ENCODE measurements around the gene STK33. TPM values are rescaled to one million over a fixed set of nuclear protein-coding genes. Genes with fewer than 3 reads are reported as not detected.

STK33 gene
- total RNA-seq, 2 donors from 2014 or later: 6.1 to 7.3 TPM

DNA sequence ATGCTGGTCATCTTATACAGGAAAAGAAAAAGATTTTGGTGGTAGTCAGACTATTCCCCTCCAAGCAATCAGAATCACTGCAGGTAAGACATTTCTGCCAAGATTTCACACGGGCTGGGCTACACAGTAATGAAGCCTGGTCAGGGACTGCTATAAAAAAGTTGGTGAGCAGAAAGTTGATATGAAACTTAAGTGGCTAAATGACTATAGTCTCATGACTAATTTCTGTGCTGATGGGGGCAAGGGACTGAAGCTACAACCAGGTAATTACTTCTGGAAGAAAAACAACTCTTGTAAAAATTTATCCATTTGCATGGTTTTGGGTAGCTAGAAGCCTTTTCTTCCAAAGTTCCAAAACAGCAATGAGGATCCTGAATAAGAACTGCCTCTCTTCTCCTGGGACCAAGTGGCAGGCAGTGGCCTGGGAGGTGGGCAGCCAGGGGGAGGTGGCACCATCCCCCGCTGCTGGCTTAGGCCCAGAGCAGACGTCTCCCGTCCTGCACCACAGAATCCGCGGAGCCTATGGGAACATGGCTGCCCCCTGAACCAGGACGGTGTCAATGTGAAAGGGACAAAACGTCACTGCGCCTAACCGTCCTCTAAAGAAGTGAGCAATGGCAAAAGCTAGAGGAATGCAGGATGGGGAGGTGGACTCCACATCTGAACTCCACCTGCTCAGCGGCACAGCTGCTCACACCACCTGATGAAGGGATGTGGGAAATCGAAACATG lies 207.7 kb downstream of the STK33 start:
- no peak for DNase-seq (ENCODE audit: low spot score)
- intact Hi-C loops (cut with DNase I): no loop called here

- intact Hi-C loops (cut with DNase I): no loop called here
- DNase-seq (ENCODE audit: low spot score): no peak
Measured at GRCh38 chr11:8384199-8384821, 209.7 kb downstream of the STK33 start.

DNA sequence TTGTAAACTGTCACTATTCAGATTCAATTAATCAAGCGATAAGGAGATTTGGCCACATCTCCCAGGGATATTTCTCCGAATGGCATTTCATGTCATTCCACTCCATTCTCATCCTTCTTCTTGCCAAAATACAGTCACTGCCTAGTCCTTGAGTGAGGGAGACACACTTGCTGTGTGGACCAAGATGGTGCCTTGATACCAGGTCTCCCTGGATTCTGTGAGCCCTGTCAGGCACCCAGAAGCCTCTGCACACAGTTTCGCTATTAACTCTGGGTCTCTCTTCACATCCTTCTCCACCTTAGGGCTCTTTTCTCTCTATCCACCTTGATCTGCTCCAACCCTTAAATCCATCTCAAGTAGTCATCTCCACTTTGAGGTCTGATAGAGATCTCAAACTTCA lies 210.4 kb downstream of the STK33 start:
- no peak for DNase-seq (ENCODE audit: low spot score)

DNA sequence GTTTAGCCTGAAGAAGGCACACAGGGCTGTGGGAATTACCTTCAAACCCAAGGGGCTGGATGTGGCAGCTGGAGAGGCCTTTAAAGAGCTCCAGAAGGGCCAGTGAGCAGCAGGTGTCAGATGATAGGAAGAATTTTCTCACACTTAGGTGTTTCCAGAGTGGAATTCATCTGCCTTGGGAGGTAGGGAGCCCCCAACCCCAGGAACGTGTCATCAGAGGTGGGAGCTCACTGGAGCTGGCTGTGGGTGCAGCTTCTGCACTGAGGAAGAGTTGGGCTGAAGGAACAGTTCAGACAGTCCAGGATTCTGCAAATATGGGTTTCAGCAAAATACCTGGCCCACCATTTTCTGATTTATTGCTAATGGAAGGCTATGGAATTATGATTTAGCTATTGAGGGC lies 210.8 kb downstream of the STK33 start:
- intact Hi-C loops (cut with DNase I): no loop called here
- DNase-seq (ENCODE audit: low spot score): no peak

More for the DNA sequence above, 210.4 kb downstream of the STK33 start:
- intact Hi-C loops (cut with DNase I): no loop called here

- no peak for DNase-seq (ENCODE audit: low spot score)
- intact Hi-C loops (cut with DNase I): no loop called here
Measured at GRCh38 chr11:8382436-8383053, 211.5 kb downstream of the STK33 start.

- intact Hi-C loops (cut with DNase I): no loop called here
- no peak for DNase-seq (ENCODE audit: low spot score)
Measured at GRCh38 chr11:8381871-8382396, 212.1 kb downstream of the STK33 start.

- intact Hi-C loops (cut with DNase I): no loop called here
- no peak for DNase-seq (ENCODE audit: low spot score)
Measured at GRCh38 chr11:8381343-8381742, 212.7 kb downstream of the STK33 start.

GRCh38 chr11:8375932-8376331 lies 218.1 kb downstream of the STK33 start:
- intact Hi-C loops (cut with DNase I): no loop called here
- no peak for DNase-seq (ENCODE audit: low spot score)

DNA sequence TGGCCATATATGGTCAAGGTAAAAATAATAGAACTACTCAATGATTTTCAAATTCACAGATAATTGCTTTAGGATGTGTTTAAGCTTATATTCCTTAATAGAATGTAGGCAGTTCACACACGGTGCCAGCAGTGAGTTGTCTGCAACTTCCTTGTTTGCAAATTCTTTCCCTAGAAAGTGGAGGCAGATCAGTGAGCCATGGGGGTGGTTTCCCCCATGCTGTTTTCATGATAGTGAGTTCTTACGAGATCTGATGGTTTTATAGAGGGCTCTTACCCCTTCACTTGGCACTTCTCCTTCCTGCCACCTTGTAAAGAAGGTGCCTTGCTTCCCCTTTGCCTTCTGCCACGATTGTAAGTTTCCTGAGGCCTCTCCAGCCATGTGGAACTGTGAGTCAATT lies 218.6 kb downstream of the STK33 start:
- intact Hi-C loops (cut with DNase I): no loop called here
- DNase-seq (ENCODE audit: low spot score): no peak

DNA sequence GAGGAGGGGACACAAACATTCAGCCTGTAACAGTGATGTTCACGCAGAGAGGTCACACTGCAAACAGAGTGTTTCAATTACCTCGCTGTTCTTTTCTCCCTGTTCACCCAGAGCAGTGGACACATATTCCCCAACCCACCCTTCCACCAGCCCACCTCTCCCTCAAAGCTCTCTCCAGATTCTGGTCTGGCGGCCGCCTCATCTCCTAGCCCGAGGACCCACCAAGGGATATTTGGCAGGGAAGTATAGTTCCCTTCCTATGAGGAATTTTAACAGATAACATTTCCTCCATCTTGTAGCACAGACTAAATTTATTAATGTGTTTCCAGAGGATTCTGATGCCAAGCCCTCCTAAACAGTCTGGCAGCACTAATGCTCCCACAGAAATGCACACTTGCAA lies 219.3 kb downstream of the STK33 start:
- intact Hi-C loops (cut with DNase I): no loop called here
- no peak for DNase-seq (ENCODE audit: low spot score)

DNA sequence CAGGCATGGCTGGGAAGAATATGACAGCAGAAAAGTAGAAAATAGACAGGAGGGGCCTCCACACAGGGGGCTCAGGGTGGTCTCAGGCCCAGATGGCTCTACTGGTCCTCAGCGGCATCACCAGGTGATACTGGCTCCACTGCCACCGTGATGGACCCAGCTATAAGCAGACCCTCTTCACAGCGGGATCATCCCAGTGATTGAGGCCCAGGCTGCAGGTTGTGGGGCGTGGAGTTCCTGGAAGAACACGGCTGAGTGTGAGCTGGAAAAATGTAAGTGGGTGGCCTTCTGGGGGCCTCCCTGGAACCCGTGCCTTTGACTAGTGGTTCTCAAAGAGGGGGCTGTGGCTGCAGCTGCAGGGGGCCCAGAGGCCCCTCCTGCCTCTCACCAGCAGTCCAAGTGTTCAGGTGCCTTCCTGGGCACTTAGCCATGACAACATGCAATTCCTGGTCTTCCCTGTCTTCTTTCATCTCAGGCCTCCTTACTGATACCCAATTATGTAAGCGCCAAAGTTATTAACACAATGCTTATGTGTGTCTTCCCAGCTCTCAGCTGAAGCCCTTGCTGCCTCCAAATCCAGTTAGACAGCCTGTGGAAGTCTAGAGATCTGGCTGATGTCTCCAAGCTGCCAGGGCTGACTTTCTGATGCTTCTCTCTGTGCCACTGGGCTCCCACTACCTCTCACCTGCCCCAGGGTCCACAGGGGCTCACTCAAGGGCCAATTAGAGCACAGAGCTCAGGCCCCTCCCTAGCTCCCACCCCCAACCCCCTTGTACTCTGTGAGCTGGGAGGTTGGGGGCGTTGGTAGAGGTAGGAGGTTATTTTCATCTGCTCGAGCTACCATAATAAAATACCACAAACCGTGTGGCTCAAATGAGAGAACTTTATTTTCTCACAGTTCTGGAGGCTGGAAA lies 220.3 kb downstream of the STK33 start:
- intact Hi-C loops (cut with DNase I): no loop called here
- no peak for DNase-seq (ENCODE audit: low spot score)

DNA sequence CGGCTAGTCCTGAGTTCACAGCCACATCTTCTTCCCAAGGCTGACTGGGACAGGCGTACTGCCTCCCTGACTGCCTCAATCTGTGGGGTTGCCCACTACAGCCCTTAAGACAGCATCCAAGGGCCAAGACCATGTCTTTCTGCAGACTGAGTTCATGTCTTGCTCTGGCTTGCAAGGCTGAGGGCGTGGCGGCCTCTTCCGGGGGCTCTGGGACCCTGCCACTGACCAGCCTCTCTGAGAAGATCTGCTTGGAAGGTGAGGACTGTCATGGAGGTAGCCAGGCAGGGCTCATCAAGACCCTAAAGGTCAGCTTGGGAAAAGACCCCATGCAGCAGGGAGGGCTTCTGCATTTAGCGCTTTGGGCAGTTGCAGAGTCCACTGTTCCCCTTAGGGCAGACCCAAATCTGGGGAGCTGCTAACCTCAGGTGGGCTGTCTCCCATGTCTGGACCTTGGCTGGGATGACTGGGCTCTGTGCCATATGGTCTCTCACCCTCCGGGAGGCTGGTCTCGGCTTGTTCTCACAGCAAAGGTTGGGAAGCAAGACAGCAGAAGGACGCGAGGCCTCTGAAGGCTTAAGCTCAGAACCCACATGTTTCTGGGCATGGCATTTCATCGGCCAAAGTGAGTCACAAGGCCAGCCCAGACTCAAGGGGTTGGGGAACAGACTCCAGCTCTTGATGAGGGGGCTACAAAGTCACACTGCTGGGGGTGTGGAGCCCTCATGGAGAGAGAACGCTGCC lies 221.2 kb downstream of the STK33 start:
- DNase-seq (ENCODE audit: low spot score): no peak
- intact Hi-C loops (cut with DNase I): no loop called here

- no peak for DNase-seq (ENCODE audit: low spot score)
- intact Hi-C loops (cut with DNase I): no loop called here
Measured at GRCh38 chr11:8371516-8371884, 222.5 kb downstream of the STK33 start.

- intact Hi-C loops (cut with DNase I): no loop called here
- no peak for DNase-seq (ENCODE audit: low spot score)
Measured at GRCh38 chr11:8370812-8371515, 223.1 kb downstream of the STK33 start.

DNA sequence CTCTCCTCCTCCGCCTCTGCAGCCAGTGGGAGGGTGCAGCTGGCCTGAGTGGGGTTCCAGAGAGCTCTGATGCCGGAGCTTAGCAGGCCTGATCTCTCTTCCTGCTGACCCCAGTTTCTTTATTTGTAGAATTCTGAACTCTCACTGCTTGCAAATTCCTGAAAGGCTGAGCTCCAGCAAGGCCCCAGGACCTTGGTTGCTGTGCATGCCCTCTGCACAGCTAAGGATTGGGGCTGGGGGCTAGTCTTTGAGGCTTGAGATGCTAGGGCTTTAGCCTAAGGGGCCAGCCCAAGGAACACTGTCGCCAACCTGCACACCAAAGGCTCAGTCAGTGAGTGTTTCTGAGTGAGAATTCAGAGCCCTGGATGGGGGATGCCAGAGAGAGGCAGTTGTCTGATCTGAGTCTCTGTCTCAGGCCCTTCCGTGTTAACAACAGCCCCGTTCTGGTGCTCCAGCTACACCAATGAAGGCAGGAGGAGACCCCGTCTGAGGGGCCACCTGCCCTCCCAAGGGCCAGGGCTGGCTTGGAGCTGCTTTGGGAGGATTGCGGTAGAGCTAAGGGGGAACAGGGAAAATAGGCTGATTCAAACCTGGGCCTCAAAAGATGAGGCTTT lies 224.3 kb downstream of the STK33 start:
- no peak for DNase-seq (ENCODE audit: low spot score)

GRCh38 chr11:8368772-8369171 lies 225.3 kb downstream of the STK33 start:
- peak; percentile 29 for DNase-seq (ENCODE audit: low spot score)
- intact Hi-C loops (cut with DNase I): no loop called here

More for the DNA sequence above, 224.3 kb downstream of the STK33 start:
- intact Hi-C loops (cut with DNase I): no loop called here

- peak; percentile 81 for DNase-seq (ENCODE audit: low spot score)
- intact Hi-C loops (cut with DNase I): no loop called here
Measured at GRCh38 chr11:8368194-8368593, 225.8 kb downstream of the STK33 start.

GRCh38 chr11:8366316-8366715 lies 227.7 kb downstream of the STK33 start:
- no peak for DNase-seq (ENCODE audit: low spot score)
- intact Hi-C loops (cut with DNase I): no loop called here

All from posterior vena cava (tissue), 2 donors.